ENCODE data around the gene OR9G1. TPM values are rescaled to one million over a fixed set of nuclear protein-coding genes. Genes with fewer than 3 reads are reported as not detected.

Gene OR9G1
- total RNA-seq, 1 experiment from 2014 or later, result not detected

GRCh38 chr11:56740886-56741285 is 42.0 kb downstream of the OR9G1 start:
- no peak for ATAC-seq
- H3K4me1 ChIP-seq (ENCODE audit: control insufficient read depth in 1 of 2, insufficient read depth in 2 of 2, low read length in 2 of 2), result no peaks in the 10 kb centered on the region
- H3K36me3 ChIP-seq (ENCODE audit: control insufficient read depth in 1 of 2, insufficient read depth in 2 of 2, low read length in 2 of 2), result no peaks in the 10 kb centered on the region
- H3K9ac ChIP-seq (ENCODE audit: low read length), result no peak overlapping the region
- ChIA-PET RAD21 (ENCODE audit: low non-redundant PET in 1 of 2, low total read pairs in 2 of 2, uncharacterized antibody in 2 of 2, unreplicated experiment in 2 of 2) (no interaction called here), POLR2A (no interaction called here), CTCF (no interaction called here)
- no peak for DNase-seq (ENCODE audit: low read depth, low spot score)
- no peak overlapping the region for H3K27ac ChIP-seq (ENCODE audit: low read depth, low read length)
- TF ChIP-seq SP1 (IDR thresholded peaks at IDR 0.05; ENCODE audit: low read depth), result no peak
- TF ChIP-seq CBX3 (IDR thresholded peaks at IDR 0.05; ENCODE audit: low read depth), result no peak
- TF ChIP-seq ATF3 (IDR thresholded peaks at IDR 0.05), result no peak
- TF ChIP-seq TCF7L2 (IDR thresholded peaks at IDR 0.05; ENCODE audit: borderline replicate concordance, extremely low read depth, insufficient read depth, insufficient read length), result no peak
- TF ChIP-seq ELF1 (IDR thresholded peaks at IDR 0.05; ENCODE audit: borderline replicate concordance, low read depth), result no peak
- TF ChIP-seq POLR2A (IDR thresholded peaks at IDR 0.05; ENCODE audit: borderline replicate concordance, extremely low read depth, insufficient read depth, insufficient read length), result no peak
- TF ChIP-seq CEBPB (IDR thresholded peaks at IDR 0.05; ENCODE audit: low read depth), result no peak
- TF ChIP-seq, protein P1, sequence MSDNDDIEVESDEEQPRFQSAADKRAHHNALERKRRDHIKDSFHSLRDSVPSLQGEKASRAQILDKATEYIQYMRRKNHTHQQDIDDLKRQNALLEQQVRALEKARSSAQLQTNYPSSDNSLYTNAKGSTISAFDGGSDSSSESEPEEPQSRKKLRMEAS (IDR thresholded peaks at IDR 0.05), result no peak
- no peak for TF ChIP-seq SRF (IDR thresholded peaks at IDR 0.05; ENCODE audit: low read depth)
- no peak for TF ChIP-seq EZH2phosphoT487 (IDR thresholded peaks at IDR 0.05; ENCODE audit: borderline replicate concordance)
- no peak for TF ChIP-seq ZNF274 (IDR thresholded peaks at IDR 0.05; ENCODE audit: low read depth, low read length)
- H4K20me1 ChIP-seq (ENCODE audit: insufficient read depth), result no peaks in the 10 kb centered on the region
- intact Hi-C loops (cut with micrococcal nuclease), result no loop called here
- H3K79me2 ChIP-seq (ENCODE audit: insufficient read depth, low read length), result no peaks in the 10 kb centered on the region
- peaks cover 16 to 23% of the 10 kb centered on the region in 2 experiments; a peak in 2 of 4 replicates for H3K9me3 ChIP-seq (ENCODE audit: control insufficient read depth in 1 of 2, insufficient read depth in 1 of 2, low read depth in 1 of 2, low read length in 2 of 2)
- H3K27me3 ChIP-seq (ENCODE audit: insufficient read depth, low read length), result no peaks in the 10 kb centered on the region
- H3K9me2 ChIP-seq (ENCODE audit: insufficient read depth), result no peaks in the 10 kb centered on the region
- H3K4me3 ChIP-seq (replicated peaks in 1 of 2; ENCODE audit: low read depth in 1 of 2, low read length in 2 of 2), result no peak overlapping the region
- no peak overlapping the region for H2AFZ ChIP-seq (ENCODE audit: low read depth, low read length, poor library complexity, severe bottlenecking)
- H3K4me2 ChIP-seq (ENCODE audit: low read length), result no peak overlapping the region
- no TSS peak for BruUV-seq (replicated peaks)

DNA sequence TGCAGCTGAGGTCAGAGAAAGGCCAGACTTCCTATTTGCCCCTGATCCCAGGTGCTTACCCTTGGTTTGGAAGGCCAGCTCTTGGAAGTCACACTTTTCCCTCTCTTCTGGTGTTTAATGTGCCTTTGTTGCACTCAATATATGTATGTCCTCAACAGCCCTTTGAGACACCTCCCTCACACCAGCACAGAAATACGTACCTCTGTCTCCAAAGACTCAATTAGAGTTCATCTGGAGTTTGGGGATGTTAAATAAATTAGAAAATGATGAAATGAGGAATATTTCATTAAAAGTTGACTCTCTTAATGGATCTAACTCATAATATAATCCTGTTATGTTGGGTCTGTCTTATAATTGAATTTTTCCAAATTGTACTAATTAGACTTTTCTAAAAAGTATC is 49.7 kb downstream of the OR9G1 start, which contains the start of gene OR9G4:
Gene OR9G4 (minus strand): TSS at position 101 of the 400 bp plus-strand sequence. CDS start 4,931 bp downstream, outside the sequence.
- Histone ChIP-seq H3K27ac (ENCODE audit: low read depth, low read length) (no peak within 1 kb of the TSS), H3K9me2 (ENCODE audit: insufficient read depth) (no peaks in the 10 kb centered on the region), H3K27me3 (ENCODE audit: insufficient read depth, low read length) (no peaks in the 10 kb centered on the region), H3K36me3 (ENCODE audit: control insufficient read depth in 1 of 2, insufficient read depth in 2 of 2, low read length in 2 of 2) (no peaks in the 10 kb centered on the region), H3K4me1 (ENCODE audit: control insufficient read depth in 1 of 2, insufficient read depth in 2 of 2, low read length in 2 of 2) (no peaks in the 10 kb centered on the region), H3K9ac (ENCODE audit: low read length) (no peak within 1 kb of the TSS), H3K4me3 (replicated peaks in 1 of 2; ENCODE audit: low read depth in 1 of 2, low read length in 2 of 2) (no peak within 1 kb of the TSS), H3K79me2 (ENCODE audit: insufficient read depth, low read length) (no peaks in the 10 kb centered on the region), H3K4me2 (ENCODE audit: low read length) (no peak within 1 kb of the TSS), H4K20me1 (ENCODE audit: insufficient read depth) (no peaks in the 10 kb centered on the region), H2AFZ (ENCODE audit: low read depth, low read length, poor library complexity, severe bottlenecking) (no peak within 1 kb of the TSS), H3K9me3 (ENCODE audit: control insufficient read depth in 1 of 2, insufficient read depth in 1 of 2, low read depth in 1 of 2, low read length in 2 of 2) (peaks cover 8 to 15% of the 10 kb centered on the region in 2 experiments; a peak in 3 of 4 replicates)
- CTCF ChIA-PET, result no interaction called here
- RAD21 ChIA-PET (ENCODE audit: low non-redundant PET in 1 of 2, low total read pairs in 2 of 2, uncharacterized antibody in 2 of 2, unreplicated experiment in 2 of 2), result no interaction called here
- ATAC-seq (no peak), DNase-seq (ENCODE audit: low read depth, low spot score) (no peak)
- no TSS peak for BruUV-seq (replicated peaks)
- POLR2A ChIA-PET, result no interaction called here
- intact Hi-C loops (cut with micrococcal nuclease), result no loop called here
- TF ChIP-seq ZBTB33 (IDR thresholded peaks at IDR 0.05; ENCODE audit: extremely low read depth, insufficient replicate concordance, low read length), result no peak
- TF ChIP-seq POLR2AphosphoS5 (IDR thresholded peaks at IDR 0.05; ENCODE audit: low read depth, low read length), result no peak
- no peak for TF ChIP-seq REST (IDR thresholded peaks at IDR 0.05; ENCODE audit: low read depth)
- TF ChIP-seq, protein P1 (IDR thresholded peaks at IDR 0.05), result no peak
- no peak for TF ChIP-seq POLR2A (IDR thresholded peaks at IDR 0.05; ENCODE audit: borderline replicate concordance, extremely low read depth, insufficient read depth, insufficient read length)
- TF ChIP-seq EGR1 (IDR thresholded peaks at IDR 0.05; ENCODE audit: low read depth), result no peak
- no peak for TF ChIP-seq ATF3 (IDR thresholded peaks at IDR 0.05)

Measured in HCT116 (cell line).